ENCODE data around the gene USP17L27. TPM values are rescaled to one million over a fixed set of nuclear protein-coding genes. Genes with fewer than 3 reads are reported as not detected.
"Not testable (repeated sequence)": the region's sequence is repeated elsewhere in the genome, so short reads cannot be mapped to it uniquely, and the experiment has no call there.

Gene USP17L27
- total RNA-seq, 2 experiments from 2014 or later, result not detected

- H3K4me3 Mint-ChIP-seq, result peak overlapping the region; percentile 53
- peak; percentile 76 for DNase-seq
- H3K4me1 Mint-ChIP-seq (ENCODE audit: low read depth); H3K9me3 Mint-ChIP-seq; H3K27ac Mint-ChIP-seq; POLR2A ChIA-PET; H3K27me3 Mint-ChIP-seq; intact Hi-C loops (cut with micrococcal nuclease); H3K36me3 Mint-ChIP-seq (ENCODE audit: low read depth): not testable (repeated sequence)
- ATAC-seq, result peak; percentile 61
- peak; percentile 75 for TF ChIP-seq CTCF (IDR thresholded peaks at IDR 0.05)
- CTCF ChIA-PET, result interaction anchor here (0.6 kb wide), 1 partner anchor 380 kb away, joined by 3 read pairs; no protein-coding TSS in a partner anchor
Measured at GRCh38 chr4:9381012-9381534, 37.1 kb downstream of the USP17L27 start.

GRCh38 chr4:9384126-9384525, 40.2 kb downstream of the USP17L27 start:
- no peak for DNase-seq
- no peaks in the 10 kb centered on the region for H3K4me1 Mint-ChIP-seq (ENCODE audit: low read depth)
- ChIA-PET CTCF (no interaction called here), POLR2A (no interaction called here)
- no peaks in the 10 kb centered on the region for H3K9me3 Mint-ChIP-seq
- intact Hi-C loops (cut with micrococcal nuclease), result no loop called here
- ATAC-seq, result no peak
- H3K27ac Mint-ChIP-seq, result no peak overlapping the region
- TF ChIP-seq CTCF (IDR thresholded peaks at IDR 0.05), result no peak
- no peak overlapping the region for H3K4me3 Mint-ChIP-seq
- H3K36me3 Mint-ChIP-seq (ENCODE audit: low read depth), result no peaks in the 10 kb centered on the region
- no peaks in the 10 kb centered on the region for H3K27me3 Mint-ChIP-seq

- H3K36me3 Mint-ChIP-seq (ENCODE audit: low read depth); H3K9me3 Mint-ChIP-seq; POLR2A ChIA-PET; ATAC-seq; CTCF ChIA-PET; H3K27me3 Mint-ChIP-seq; H3K4me1 Mint-ChIP-seq (ENCODE audit: low read depth); intact Hi-C loops (cut with micrococcal nuclease); H3K27ac Mint-ChIP-seq; DNase-seq; H3K4me3 Mint-ChIP-seq: not testable (repeated sequence)
Measured at GRCh38 chr4:9389001-9389400, 45.1 kb downstream of the USP17L27 start.

Other genes with a start within 250 kb of the USP17L27 start
- gene FAM90A26, start 173.7 kb upstream of the USP17L27 start, total RNA-seq, result not detected
- not detected for gene USP17L10, start 133.5 kb upstream of the USP17L27 start, total RNA-seq
- gene USP17L11, start 128.7 kb upstream of the USP17L27 start, total RNA-seq, result not detected
- not detected for gene USP17L12, start 124.0 kb upstream of the USP17L27 start, total RNA-seq
- not detected for gene USP17L13, start 119.3 kb upstream of the USP17L27 start, total RNA-seq
- not detected for gene USP17L15, start 109.8 kb upstream of the USP17L27 start, total RNA-seq
- gene USP17L17, start 100.3 kb upstream of the USP17L27 start, total RNA-seq, result not detected
- not detected for gene USP17L18, start 95.5 kb upstream of the USP17L27 start, total RNA-seq
- gene USP17L19, start 90.8 kb upstream of the USP17L27 start, total RNA-seq, result not detected
- not detected for gene USP17L20, start 86.0 kb upstream of the USP17L27 start, total RNA-seq
- not detected for gene USP17L21, start 81.3 kb upstream of the USP17L27 start, total RNA-seq
- not detected for gene USP17L22, start 76.5 kb upstream of the USP17L27 start, total RNA-seq
- gene USP17L24, start 19.0 kb upstream of the USP17L27 start, total RNA-seq, result not detected
- not detected for gene USP17L25, start 14.2 kb upstream of the USP17L27 start, total RNA-seq
- gene USP17L26, start 9.5 kb upstream of the USP17L27 start, total RNA-seq, result not detected
- gene USP17L5, start 4.7 kb upstream of the USP17L27 start, total RNA-seq, result not detected
- not detected for gene USP17L28, start 4.7 kb downstream of the USP17L27 start, total RNA-seq
- gene USP17L29, start 9.5 kb downstream of the USP17L27 start, total RNA-seq, result not detected
- not detected for gene USP17L30, start 19.0 kb downstream of the USP17L27 start, total RNA-seq
- gene DEFB131A, start 100.3 kb downstream of the USP17L27 start, total RNA-seq, result not detected

Measured in activated CD8-positive, alpha-beta T cell treated with anti-CD3 and anti-CD28 coated beads for 36 hours (primary cell).